COLO668 (cell line): ENCODE measurements around the gene CPD.
A peak's percentile ranks its signal among the peaks of the same experiment; 100 is the strongest.

Experiments used
- DNase-seq: peaks from one replicate; lab custom pipeline; 2025; ENCODE audit not compliant: unreplicated experiment; lab: John Stamatoyannopoulos, UW

CPD gene

DNA sequence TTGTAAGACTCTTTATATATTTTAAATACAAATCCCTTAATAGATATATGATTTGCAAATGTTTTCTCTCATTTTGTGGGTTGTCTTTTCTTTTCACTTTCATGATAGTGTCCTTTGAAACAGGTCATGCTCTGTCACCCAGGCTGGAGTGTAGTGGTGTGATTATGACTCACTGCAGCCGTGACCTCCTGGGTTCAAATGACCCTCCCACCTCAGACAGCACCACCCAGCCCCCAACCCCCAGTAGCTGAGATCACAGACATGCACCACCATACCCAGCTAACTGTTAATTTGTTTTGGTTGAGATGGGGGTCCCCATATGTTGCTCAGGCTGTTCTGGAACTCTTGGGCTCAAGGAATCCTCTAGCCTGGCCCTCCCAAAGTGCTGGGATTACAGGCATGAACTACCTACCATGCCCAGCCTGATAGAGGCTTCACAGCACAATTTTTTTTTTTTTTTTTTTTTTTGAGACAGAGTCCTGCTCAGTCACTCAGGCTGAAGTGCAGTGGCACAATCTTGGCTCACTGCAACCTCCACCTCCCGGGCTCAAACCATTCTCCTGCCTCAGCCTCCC, 26.4 kb upstream of the CPD start:
- no peak for DNase-seq

- no peak for DNase-seq
These were observed 24.0 kb upstream of the CPD start for GRCh38 chr17:30354701-30355100.

DNA sequence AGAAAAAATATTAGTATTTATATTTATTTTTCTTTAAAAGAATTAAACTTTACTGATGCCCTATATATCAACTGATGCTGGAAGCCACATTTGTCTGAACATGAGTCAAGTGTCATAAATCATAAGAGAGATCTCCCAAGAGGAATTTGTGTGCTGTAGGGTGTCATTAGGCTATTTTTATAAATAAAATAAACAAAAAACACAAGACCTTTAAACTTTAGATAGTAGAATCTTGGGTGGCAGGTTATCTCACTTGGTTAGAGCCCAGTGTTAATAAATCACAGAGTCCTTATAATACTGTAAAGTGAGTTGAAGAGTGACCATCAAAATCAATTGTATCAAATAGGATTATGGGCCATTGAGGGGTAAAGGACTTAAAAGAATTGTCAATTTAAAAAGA, 21.3 kb upstream of the CPD start:
- no peak for DNase-seq

GRCh38 chr17:30358055-30358760, 20.5 kb upstream of the CPD start:
- no peak for DNase-seq

- no peak for DNase-seq
These were observed 18.5 kb upstream of the CPD start for GRCh38 chr17:30360086-30360808.

- DNase-seq: no peak
These were observed 16.9 kb upstream of the CPD start for GRCh38 chr17:30361766-30362279.

- DNase-seq: no peak
These were observed 15.0 kb upstream of the CPD start for GRCh38 chr17:30363715-30364202.

DNA sequence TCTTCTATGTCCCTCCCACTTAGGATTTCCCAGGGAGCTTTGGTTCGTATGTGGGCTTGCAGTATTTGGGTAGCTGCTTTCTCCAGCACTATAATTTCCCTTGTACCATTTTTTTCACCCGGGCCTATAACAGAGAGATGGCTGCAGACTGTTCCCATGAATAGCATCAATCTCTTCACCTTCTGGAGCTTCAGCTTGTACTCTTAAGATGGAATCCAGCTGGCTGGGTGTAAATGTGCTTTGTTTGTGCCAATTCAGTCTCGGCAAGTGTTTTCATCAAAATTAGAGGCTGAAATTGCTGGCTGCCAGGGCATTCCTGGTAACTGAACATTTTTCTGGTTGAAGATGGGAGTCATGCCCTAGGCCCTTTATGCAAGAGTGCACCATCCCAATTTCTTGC, 12.2 kb upstream of the CPD start:
- no peak for DNase-seq

- peak; percentile 70 for DNase-seq
These were observed 9.6 kb upstream of the CPD start for GRCh38 chr17:30368912-30369720.

DNA sequence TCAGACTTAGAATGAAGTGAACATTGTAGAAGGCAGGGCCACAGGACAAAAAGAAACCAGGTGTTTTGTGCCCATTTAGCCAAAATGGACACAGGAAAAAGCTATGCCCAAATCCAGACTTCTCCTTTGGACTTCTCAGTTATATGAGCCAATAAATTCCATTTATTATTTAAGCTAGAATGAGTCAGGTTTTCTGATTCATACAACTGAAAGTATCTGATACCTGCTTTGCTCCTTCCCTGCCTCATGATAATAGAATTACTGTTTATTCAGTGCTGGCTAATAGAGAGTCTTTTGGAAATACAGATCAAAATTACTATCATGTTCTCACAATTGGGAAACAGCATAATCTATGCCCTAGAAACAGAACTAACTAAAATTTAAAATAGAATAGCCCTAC, 8.7 kb upstream of the CPD start:
- DNase-seq: no peak

- DNase-seq: no peak
These were observed 6.0 kb upstream of the CPD start for GRCh38 chr17:30372755-30373154.

DNA sequence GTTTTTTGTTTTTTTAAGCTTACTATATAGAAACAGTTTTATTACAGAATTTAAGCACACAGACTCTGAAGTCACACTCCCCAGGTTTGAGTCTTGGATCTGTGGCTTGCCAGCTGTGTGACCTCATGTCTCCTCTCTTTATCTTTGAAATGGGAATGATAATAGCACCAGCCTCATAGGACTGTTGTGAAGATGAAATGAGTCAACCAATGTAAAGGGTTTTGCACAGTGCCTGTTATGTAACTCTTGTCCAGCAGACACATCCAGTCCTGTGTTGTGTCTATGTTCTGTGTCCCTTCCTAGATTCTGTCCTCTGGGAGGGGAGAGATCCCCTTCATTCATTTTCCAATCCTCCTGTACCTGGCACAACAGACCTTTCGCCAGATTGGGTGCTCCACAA, 3.1 kb upstream of the CPD start:
- no peak for DNase-seq

DNA sequence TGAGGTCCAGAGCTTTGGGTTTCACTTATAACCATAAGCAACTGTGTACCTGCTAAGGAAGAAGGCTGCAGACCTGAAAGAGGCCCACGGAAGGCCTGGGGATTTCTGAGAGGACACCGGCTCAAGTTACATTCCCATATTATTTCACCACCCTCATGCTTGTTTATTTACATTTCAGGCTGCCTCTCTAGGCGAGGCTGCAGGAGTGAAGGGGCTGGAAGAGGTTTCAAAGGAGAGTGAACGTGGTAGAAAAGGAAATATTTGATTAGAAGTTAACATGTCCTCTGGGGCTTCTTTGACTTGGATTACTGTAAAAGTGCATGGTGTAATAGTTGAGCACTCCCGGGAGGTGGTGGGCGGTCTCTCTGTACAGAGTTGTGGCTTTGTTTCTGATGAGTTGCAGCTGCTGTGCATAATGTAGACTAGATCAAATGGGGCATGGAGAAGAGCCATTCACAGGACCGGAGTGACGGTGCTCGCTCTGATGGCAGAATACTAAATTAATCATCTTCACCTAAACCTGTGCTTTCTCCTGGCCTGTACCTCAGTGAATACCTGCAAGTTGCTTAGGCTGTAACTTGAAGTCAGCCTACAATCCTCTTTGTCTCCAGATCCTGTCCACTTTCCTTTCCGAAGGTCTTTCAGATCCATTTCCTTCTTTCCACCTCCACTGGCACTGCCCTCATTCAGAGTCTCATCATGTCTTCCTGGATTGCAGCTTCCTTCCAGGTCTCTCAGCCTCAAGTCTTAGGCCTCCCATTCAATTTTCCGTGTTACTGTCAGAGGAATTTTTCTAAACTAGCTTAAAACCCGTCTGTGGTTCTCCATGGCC, 1.9 kb upstream of the CPD start:
- peak; percentile 75 for DNase-seq

DNA sequence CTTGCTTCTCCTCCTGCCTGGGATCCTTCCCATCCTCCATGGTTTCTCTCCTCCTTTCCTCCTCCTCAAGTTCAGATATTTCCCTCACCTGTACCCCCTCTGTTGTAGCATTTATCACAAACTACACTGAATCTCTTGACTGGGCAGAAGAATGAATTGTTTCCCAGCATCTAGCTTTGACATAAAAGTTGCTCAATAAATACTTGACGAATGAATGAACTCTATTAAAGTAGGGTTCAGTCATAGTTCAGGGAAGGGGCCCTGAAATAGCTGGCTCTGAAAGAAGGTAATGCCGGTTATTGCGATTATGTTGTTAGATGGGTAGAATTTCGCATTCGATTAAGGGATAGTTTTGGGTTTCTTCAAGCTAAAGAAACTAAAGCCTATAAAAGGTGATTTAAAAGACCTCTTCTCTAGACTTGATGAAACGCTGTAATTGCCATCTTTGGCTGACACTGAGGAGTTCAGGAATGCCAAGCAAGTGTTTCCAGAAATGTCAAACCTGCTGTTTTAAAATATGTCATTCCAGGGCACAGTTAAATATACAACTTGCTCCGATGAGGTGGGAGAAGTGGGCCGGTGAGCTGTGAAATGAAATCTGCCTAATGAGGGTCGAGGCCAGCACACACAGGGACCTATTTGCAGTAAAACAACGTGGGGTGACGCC, 1.0 kb upstream of the CPD start:
- DNase-seq: no peak

- DNase-seq: peak; percentile 26
These were observed 394 bp upstream of the CPD start for GRCh38 chr17:30378241-30378824.

DNA sequence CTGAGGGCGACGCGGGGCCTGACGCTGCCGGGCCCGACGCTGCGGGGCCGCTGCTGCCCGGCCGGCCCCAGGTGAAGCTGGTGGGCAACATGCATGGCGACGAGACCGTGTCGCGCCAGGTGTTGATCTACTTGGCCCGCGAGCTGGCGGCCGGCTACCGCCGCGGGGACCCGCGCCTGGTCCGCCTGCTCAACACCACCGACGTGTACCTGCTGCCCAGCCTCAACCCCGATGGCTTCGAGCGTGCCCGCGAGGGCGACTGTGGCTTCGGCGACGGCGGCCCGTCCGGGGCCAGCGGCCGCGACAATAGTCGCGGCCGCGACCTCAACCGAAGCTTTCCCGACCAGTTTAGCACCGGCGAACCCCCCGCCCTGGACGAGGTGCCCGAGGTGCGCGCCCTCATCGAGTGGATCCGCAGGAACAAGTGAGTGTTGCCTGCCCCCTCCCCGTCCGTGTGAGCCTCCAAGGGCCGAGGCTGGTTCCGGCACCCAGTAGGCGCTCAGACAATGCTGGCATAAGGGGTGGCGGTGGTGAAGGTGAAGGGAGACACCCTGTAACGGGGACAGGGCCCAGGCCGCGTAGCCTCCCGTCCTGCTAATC, 676 bp downstream of the CPD start:
- DNase-seq: peak; percentile 44

DNA sequence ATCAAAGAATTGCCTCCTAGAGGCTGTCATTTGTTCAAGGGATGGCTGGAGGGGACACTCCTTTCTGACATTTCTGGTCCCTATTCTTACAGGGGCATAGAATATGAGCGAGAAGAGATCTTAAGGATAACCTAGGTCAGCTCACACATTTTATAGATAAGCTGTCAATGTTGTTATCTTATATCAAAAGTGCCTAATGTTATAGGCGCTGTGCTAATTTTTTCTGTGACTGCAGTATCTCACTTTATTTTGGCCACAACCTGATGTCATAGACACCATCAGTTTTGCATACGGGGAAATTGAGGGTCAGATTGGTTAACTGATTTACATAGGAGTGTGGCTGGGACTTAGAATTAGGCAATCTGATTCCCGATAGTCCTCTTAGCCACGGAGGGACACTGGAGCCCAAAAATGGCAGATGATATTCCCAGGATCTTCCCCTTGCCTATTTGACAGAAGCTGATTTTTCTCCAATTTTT, 1.2 kb downstream of the CPD start:
- no peak for DNase-seq

DNA sequence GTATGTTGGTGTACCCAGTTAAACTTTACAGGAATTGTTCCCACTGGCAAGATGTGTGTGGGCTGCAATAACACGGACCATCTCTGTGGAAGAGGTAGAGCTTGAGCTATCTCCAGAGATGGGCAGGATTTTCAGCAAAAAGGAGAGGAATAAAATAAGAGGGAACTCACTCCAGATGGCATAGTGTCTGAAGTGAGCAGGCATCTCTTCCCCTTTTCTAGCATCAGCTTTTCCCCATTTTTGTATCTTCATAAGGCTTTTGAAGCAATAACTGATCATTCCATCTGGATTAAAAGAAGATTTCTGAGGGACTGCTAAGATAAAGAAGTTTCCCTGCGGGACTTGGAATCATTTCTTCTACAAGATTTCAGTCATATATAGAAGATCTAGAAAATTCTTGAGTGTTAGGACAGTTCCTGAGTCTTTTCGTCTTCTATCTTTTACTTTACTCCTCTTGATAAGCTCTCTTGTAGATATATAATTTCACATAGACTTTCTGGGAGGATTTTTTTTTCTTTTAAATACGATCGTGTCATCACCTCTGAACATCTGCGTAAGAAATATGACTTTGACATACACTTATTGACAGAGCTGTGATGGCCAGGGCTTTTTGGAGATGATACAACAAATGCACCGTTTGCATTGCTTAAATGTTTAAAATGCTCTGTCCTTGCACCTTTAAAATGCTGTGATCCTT, 2.1 kb downstream of the CPD start:
- DNase-seq: no peak
